Cardiac fibroblast (primary cell): ENCODE results near the gene MUC15.

ENCODE experiments used
- DNase-seq, 2 donors: peaks; one replicate each; pipeline versions ENCODE4 v3.0.0 to v3.0.0-alpha.2; 2010; ENCODE audit warnings: low read depth in 2 of 2
- H3K4me3 ChIP-seq, 2 donors: replicated peaks in 1 of 2; 1 replicate in 1 of 2; 2 replicates in 1 of 2; pipeline ENCODE4 v1.5.1; 2011; ENCODE audit warnings: low read depth in 2 of 2, low read length in 2 of 2, mild to moderate bottlenecking in 2 of 2, moderate library complexity in 1 of 2
- CTCF ChIP-seq: IDR thresholded peaks from one replicate; pipeline ENCODE4 v1.5.1; 2011; ENCODE audit warnings: low read depth, mild to moderate bottlenecking, low read length, inconsistent platforms

MUC15 gene

GRCh38 chr11:26573896-26574295 lies 1.8 kb upstream of the MUC15 start:
- H3K4me3 ChIP-seq, result no peak overlapping the region
- no peak for TF ChIP-seq CTCF
- DNase-seq, result no peak

GRCh38 chr11:26572770-26573402 lies 823 bp upstream of the MUC15 start:
- no peak for TF ChIP-seq CTCF
- DNase-seq, result no peak
- no peak overlapping the region for H3K4me3 ChIP-seq

- TF ChIP-seq CTCF, result no peak
- no peak overlapping the region for H3K4me3 ChIP-seq
Observed at GRCh38 chr11:26569646-26570045, 2.4 kb downstream of the MUC15 start.

GRCh38 chr11:26558190-26558589 lies 13.9 kb downstream of the MUC15 start:
- DNase-seq, result no peak
- H3K4me3 ChIP-seq, result no peak overlapping the region
- TF ChIP-seq CTCF, result no peak

More at GRCh38 chr11:26569646-26570045, 2.4 kb downstream of the MUC15 start:
- DNase-seq, result no peak

- TF ChIP-seq CTCF, result no peak
- peak in 1 of 2 donors; percentile 4 for DNase-seq
Observed at GRCh38 chr11:26557666-26558065, 14.4 kb downstream of the MUC15 start.

GRCh38 chr11:26556582-26556981 lies 15.5 kb downstream of the MUC15 start:
- no peak overlapping the region for H3K4me3 ChIP-seq
- no peak for TF ChIP-seq CTCF
- no peak for DNase-seq

More at GRCh38 chr11:26557666-26558065, 14.4 kb downstream of the MUC15 start:
- H3K4me3 ChIP-seq, result no peak overlapping the region

GRCh38 chr11:26554455-26554854 lies 17.6 kb downstream of the MUC15 start:
- H3K4me3 ChIP-seq, result no peak overlapping the region
- no peak for DNase-seq
- no peak for TF ChIP-seq CTCF
